Transverse colon (tissue), 4 donors: ENCODE results near the gene RASGRP3.

Experiments
- CTCF ChIP-seq, 5 experiments: fragments of 200-600 bp in 3 of 5; fragments of 450-650 bp in 2 of 5; sonication (generic) in 3 of 5; IDR thresholded peaks; 1 replicate in 2 of 5; 2 replicates in 3 of 5; pipeline ENCODE4 v1.5.1; 2016 to 2017; ENCODE audit warnings: antibody characterized with exemption in 5 of 5, inconsistent platforms in 3 of 5, mild to moderate bottlenecking in 2 of 5, moderate library complexity in 1 of 5
- EP300 ChIP-seq: sonication (generic); formaldehyde crosslinking; IDR thresholded peaks from one replicate; pipeline ENCODE4 v1.6.1; 2017; ENCODE audit warnings: antibody characterized with exemption, low read depth
- POLR2AphosphoS5 ChIP-seq, 3 donors: sonication (generic); formaldehyde crosslinking; IDR thresholded peaks; one replicate each; pipeline ENCODE4 v1.6.1; 2016; ENCODE audit warnings: antibody characterized with exemption in 3 of 3

DNA sequence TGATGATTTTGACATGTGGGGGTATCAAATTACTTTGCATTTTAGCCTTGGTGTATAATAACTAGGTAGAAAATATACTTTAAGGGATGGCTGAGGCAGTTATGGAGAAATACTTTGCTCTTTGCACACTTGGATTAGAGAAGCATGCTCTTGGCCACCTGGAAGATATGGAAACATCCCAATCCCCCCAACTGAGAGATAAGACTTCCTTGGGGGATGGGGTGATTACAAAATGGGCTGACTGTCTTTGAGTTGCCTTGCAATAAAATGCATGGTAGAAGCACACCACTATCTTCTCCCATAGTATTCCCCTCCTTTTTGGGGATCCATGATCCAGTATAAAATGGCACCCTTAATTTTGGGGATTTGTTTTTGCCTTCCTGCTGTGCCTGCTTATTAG, 137.7 kb downstream of the RASGRP3 start:
- no peak for TF ChIP-seq POLR2AphosphoS5 (IDR thresholded peaks at IDR 0.05)
- no peak for TF ChIP-seq CTCF (IDR thresholded peaks at IDR 0.05)
- TF ChIP-seq EP300, result no peak
